Liver (tissue), 9 donors: ENCODE results near the gene NKX1-2. TPM values are rescaled to one million over a fixed set of nuclear protein-coding genes. Genes with fewer than 3 reads are reported as not detected.
"Not testable (repeated sequence)": the region's sequence is repeated elsewhere in the genome, so short reads cannot be mapped to it uniquely, and the experiment has no call there.

Experiments used
- DNase-seq: peaks from one replicate; pipeline ENCODE4 v3.0.0-alpha.2; 2017; ENCODE audit warnings: low spot score
- H3K27ac ChIP-seq, 2 donors: one replicate each; pipeline ENCODE4 v1.7.0; 2013; ENCODE audit warnings: inconsistent platforms in 2 of 2, low read length in 2 of 2, control low read depth in 1 of 2, low read depth in 1 of 2, mild to moderate bottlenecking in 1 of 2
- H3K27me3 ChIP-seq, 4 donors: one replicate each; pipeline versions ENCODE4 v1.6.1 to v1.7.0; 2013; ENCODE audit warnings: low read length in 3 of 4, inconsistent platforms in 1 of 4, mild to moderate bottlenecking in 1 of 4, moderate library complexity in 1 of 4; ENCODE audit not compliant: control insufficient read depth in 4 of 4, insufficient read depth in 4 of 4
- H3K36me3 ChIP-seq, 4 donors: one replicate each; pipeline versions ENCODE4 v1.6.1 to v1.7.0; 2013; ENCODE audit warnings: low read length in 3 of 4, mild to moderate bottlenecking in 3 of 4, low read depth in 1 of 4, moderate library complexity in 1 of 4; ENCODE audit not compliant: control insufficient read depth in 4 of 4, insufficient read depth in 3 of 4
- H3K4me1 ChIP-seq, 4 donors: one replicate each; pipeline versions ENCODE4 v1.6.1 to v1.7.0; 2013; ENCODE audit warnings: low read length in 3 of 4, mild to moderate bottlenecking in 3 of 4, moderate library complexity in 1 of 4; ENCODE audit not compliant: control insufficient read depth in 4 of 4, insufficient read depth in 4 of 4
- H3K4me3 ChIP-seq, 3 donors: one replicate each; pipeline versions ENCODE4 v1.6.1 to v1.7.0; 2013; ENCODE audit warnings: low read length in 3 of 3, control low read depth in 1 of 3, low read depth in 1 of 3, mild to moderate bottlenecking in 1 of 3
- H3K9ac ChIP-seq, 2 donors: one replicate each; pipeline ENCODE4 v1.7.0; 2013; ENCODE audit warnings: low read length in 2 of 2, mild to moderate bottlenecking in 2 of 2, moderate library complexity in 2 of 2, control low read depth in 1 of 2, low read depth in 1 of 2
- H3K9me3 ChIP-seq, 4 donors: one replicate each; pipeline versions ENCODE4 v1.6.1 to v1.7.0; 2013; ENCODE audit warnings: low read length in 3 of 4; ENCODE audit not compliant: control insufficient read depth in 4 of 4
- GABPA ChIP-seq, 2 donors: IDR thresholded peaks in 1 of 2; conservative IDR thresholded peaks in 1 of 2; 2 replicates each; pipeline ENCODE4 v1.6.1; 2016; ENCODE audit warnings: antibody characterized with exemption in 2 of 2, mild to moderate bottlenecking in 1 of 2, moderate library complexity in 1 of 2
- HNF4A ChIP-seq, 2 donors: conservative IDR thresholded peaks; 2 replicates each; pipeline ENCODE4 v1.6.1; 2016; ENCODE audit warnings: antibody characterized with exemption in 2 of 2, mild to moderate bottlenecking in 2 of 2
- HNF4G ChIP-seq: IDR thresholded peaks from 2 replicates; pipeline ENCODE4 v1.6.1; 2016; ENCODE audit warnings: antibody characterized with exemption
- JUND ChIP-seq, 2 donors: IDR thresholded peaks; 2 replicates each; pipeline ENCODE4 v1.6.1; 2016; ENCODE audit warnings: antibody characterized with exemption in 2 of 2
- MAX ChIP-seq: IDR thresholded peaks from 2 replicates; pipeline ENCODE4 v1.6.1; 2016; ENCODE audit warnings: antibody characterized with exemption
- REST ChIP-seq: IDR thresholded peaks from 2 replicates; pipeline ENCODE4 v1.6.1; 2016; ENCODE audit warnings: antibody characterized with exemption, mild to moderate bottlenecking
- RXRA ChIP-seq, 2 donors: IDR thresholded peaks; 2 replicates each; pipeline ENCODE4 v1.6.1; 2017 to 2018; ENCODE audit warnings: antibody characterized with exemption in 2 of 2, mild to moderate bottlenecking in 1 of 2
- TAF1 ChIP-seq: conservative IDR thresholded peaks from 2 replicates; pipeline ENCODE4 v1.6.1; 2016; ENCODE audit warnings: antibody characterized with exemption, mild to moderate bottlenecking
- YY1 ChIP-seq: IDR thresholded peaks from 2 replicates; pipeline ENCODE4 v1.6.1; 2016; ENCODE audit warnings: antibody characterized with exemption, mild to moderate bottlenecking
- ZBTB33 ChIP-seq: IDR thresholded peaks from 2 replicates; pipeline ENCODE4 v1.6.1; 2016; ENCODE audit warnings: antibody characterized with exemption
- whole genome bisulfite sequencing: extraction: QIAGEN DNeasy Blood & Tissue Kit; methylation state at CpG from one replicate; pipeline ENCODE4 v1.1.7; 2013; 5-methylcytosine and 5-hydroxymethylcytosine counted together
- polyA plus RNA-seq, 2 donors: library from polyadenylated mRNA; stranded (reverse) in 1 of 2; unstranded in 1 of 2; fragments of 200-250 nt in 1 of 2; fragments of >200 nt in 1 of 2; fragmentation: Nextera tagmentation in 1 of 2; extraction: Ambion mirVana in 1 of 2; gene quantifications; one replicate each; pipeline versions ENCODE4 v1.2.1 to v1.2.3, GENCODE V29; 2013 to 2015
- total RNA-seq, 2 donors: library from RNA; depleted of rRNA; stranded (reverse); fragments of >200 nt; gene quantifications; one replicate each; pipeline ENCODE4 v1.2.3, GENCODE V29; 2014
- donor health status: healthy.
- donor health status: healthy.
- donor health status: healthy.
- donor health status: healthy.
- donor health status: healthy.

NKX1-2 gene
- total and polyA plus RNA-seq, 4 donors = not detected

DNA sequence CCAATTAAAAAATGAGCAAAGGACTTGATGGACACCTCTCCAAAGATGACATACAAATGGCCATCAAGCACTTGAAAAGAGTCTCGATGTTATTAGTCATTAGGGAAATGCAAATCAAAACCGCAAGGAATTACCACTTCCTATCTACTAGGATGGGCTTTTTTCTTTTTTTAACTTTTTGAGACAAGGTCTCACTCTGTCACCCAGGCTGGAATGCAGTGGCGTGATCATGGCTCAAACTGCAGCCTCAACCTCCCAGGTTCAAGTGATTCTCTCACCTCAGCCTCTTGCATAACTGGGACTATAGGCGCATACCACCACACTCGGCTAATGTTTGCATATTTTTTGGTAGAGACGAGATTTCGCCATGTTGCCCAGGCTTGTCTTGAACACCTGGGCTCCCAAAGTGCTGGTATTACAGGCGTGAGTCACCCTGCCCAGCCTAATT, 13.6 kb downstream of the NKX1-2 start:
- H3K27me3 ChIP-seq = no peaks in the 10 kb centered on the region
- peaks cover 0 to 5% (median 3%) of the 10 kb centered on the region in 4 donors for H3K4me1 ChIP-seq
- H3K9ac ChIP-seq = no peak overlapping the region
- 90% methylated on average over 8 of the region's 8 CpGs for WGBS
- no peak for DNase-seq
- H3K36me3 ChIP-seq = no peaks in the 10 kb centered on the region
- H3K4me3 ChIP-seq = no peak overlapping the region
- no peak for TF ChIP-seq HNF4A (conservative IDR thresholded peaks at IDR 0.05)
- no peak for TF ChIP-seq TAF1
- H3K9me3 ChIP-seq = no peaks in the 10 kb centered on the region
- no peak overlapping the region for H3K27ac ChIP-seq

DNA sequence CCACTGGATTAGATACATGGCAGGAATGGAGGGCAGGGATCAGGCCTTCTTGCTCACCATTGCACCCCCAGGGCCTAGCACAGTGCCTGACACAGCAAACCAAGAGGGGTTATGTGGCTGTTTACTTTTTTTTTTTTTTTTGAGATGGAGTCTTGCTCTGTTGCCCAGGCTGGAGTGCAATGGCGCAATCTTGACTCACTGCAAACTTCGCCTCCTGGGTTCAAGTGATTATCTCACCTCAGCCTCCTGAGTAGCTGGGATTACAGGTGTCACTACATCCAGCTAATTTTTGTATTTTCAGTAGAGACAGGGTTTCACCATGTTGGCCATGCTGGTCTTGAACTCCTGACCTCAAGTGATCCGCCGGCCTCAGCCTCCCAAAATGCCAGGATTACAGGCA, 14.2 kb downstream of the NKX1-2 start:
- not testable (repeated sequence) for DNase-seq, H3K4me3 ChIP-seq, H3K4me1 ChIP-seq, H3K27ac ChIP-seq, H3K36me3 ChIP-seq, H3K27me3 ChIP-seq, H3K9ac ChIP-seq, H3K9me3 ChIP-seq
- 91% methylated on average over 4 of the region's 4 CpGs for whole genome bisulfite sequencing

GRCh38 chr10:124433461-124433860, 16.4 kb downstream of the NKX1-2 start:
- no peak overlapping the region for H3K27ac ChIP-seq
- H3K4me3 ChIP-seq = no peak overlapping the region
- no peaks in the 10 kb centered on the region for H3K9me3 ChIP-seq
- H3K9ac ChIP-seq = no peak overlapping the region
- no peaks in the 10 kb centered on the region for H3K27me3 ChIP-seq
- H3K4me1 ChIP-seq = peaks cover 0 to 8% (median 4%) of the 10 kb centered on the region in 4 donors
- WGBS = 95% methylated on average over 3 of the region's 3 CpGs
- TF ChIP-seq MAX (no peak), ZBTB33 (no peak), GABPA (IDR thresholded peaks at IDR 0.05 in 1 of 2, conservative IDR thresholded peaks at IDR 0.05 in 1 of 2) (no peak), RXRA (IDR thresholded peaks at IDR 0.05) (no peak), HNF4A (conservative IDR thresholded peaks at IDR 0.05) (no peak), REST (no peak), HNF4G (no peak), YY1 (no peak), JUND (IDR thresholded peaks at IDR 0.05) (no peak), TAF1 (no peak)
- no peak for DNase-seq
- no peaks in the 10 kb centered on the region for H3K36me3 ChIP-seq
